Adipocyte (in vitro differentiated cells): ENCODE results near the gene CSAG2.
"Not testable (repeated sequence)": the region's sequence is repeated elsewhere in the genome, so short reads cannot be mapped to it uniquely, and the experiment has no call there.

Source experiments
- DNase-seq: peaks from one replicate; pipeline ENCODE4 v3.0.0-alpha.2; 2015; ENCODE audit warnings: low read depth
- H3K27me3 ChIP-seq: replicated peaks from 2 replicates; pipeline ENCODE4 v1.7.0; 2013; ENCODE audit warnings: mild to moderate bottlenecking, low read length, moderate library complexity; ENCODE audit not compliant: control insufficient read depth, insufficient read depth
- H3K36me3 ChIP-seq: 2 replicates; pipeline ENCODE4 v1.7.0; 2013; ENCODE audit warnings: low read length, mild to moderate bottlenecking, moderate library complexity; ENCODE audit not compliant: control insufficient read depth, insufficient read depth, severe bottlenecking
- H3K4me1 ChIP-seq: 2 replicates; pipeline ENCODE4 v1.7.0; 2013; ENCODE audit warnings: mild to moderate bottlenecking, low read length, moderate library complexity; ENCODE audit not compliant: control insufficient read depth, insufficient read depth
- H3K4me3 ChIP-seq: 2 replicates; pipeline ENCODE4 v1.7.0; 2013; ENCODE audit warnings: mild to moderate bottlenecking, low read length, moderate library complexity
- H3K9ac ChIP-seq: 2 replicates; pipeline ENCODE4 v1.7.0; 2013; ENCODE audit warnings: mild to moderate bottlenecking, low read length, moderate library complexity
- H3K9me3 ChIP-seq: 2 replicates; pipeline ENCODE4 v1.7.0; 2013; ENCODE audit warnings: mild to moderate bottlenecking, low read length, moderate library complexity; ENCODE audit not compliant: control insufficient read depth

Gene CSAG2

DNA sequence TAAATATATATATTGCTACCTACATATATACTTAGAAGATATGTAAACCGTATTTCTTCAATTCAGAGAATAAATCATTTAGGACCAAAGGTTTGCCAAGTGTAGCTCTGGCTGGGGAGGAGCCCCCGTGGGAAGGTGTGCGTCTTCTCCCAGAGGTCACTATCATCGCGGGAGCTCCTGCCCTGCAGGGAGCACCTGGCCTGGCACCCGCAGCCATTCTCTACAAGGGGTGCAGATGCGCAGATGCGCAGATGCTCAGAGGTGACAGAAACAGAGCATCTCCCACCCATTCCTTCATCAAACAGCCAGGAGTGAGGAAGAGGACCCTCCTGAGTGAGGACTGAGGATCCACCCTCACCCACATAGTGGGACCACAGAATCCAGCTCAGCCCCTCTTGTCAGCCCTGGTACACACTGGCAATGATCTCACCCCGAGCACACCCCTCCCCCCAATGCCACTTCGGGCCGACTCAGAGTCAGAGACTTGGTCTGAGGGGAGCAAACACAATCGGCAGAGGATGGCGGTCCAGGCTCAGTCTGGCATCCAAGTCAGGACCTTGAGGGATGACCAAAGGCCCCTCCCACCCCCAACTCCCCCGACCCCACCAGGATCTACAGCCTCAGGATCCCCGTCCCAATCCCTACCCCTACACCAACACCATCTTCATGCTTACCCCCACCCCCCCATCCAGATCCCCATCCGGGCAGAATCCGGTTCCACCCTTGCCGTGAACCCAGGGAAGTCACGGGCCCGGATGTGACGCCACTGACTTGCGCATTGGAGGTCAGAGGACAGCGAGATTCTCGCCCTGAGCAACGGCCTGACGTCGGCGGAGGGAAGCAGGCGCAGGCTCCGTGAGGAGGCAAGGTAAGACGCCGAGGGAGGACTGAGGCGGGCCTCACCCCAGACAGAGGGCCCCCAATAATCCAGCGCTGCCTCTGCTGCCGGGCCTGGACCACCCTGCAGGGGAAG is 5.0 kb upstream of the CSAG2 start, which contains the start of gene MAGEA2B:
MAGEA2B (plus strand) TSS at position 814 of the 973 bp plus-strand sequence. CDS start 2,479 bp downstream, outside the sequence.
- H3K27me3 ChIP-seq, H3K9me3 ChIP-seq, H3K9ac ChIP-seq, H3K4me1 ChIP-seq, DNase-seq, H3K36me3 ChIP-seq, H3K4me3 ChIP-seq: not testable (repeated sequence)

DNA sequence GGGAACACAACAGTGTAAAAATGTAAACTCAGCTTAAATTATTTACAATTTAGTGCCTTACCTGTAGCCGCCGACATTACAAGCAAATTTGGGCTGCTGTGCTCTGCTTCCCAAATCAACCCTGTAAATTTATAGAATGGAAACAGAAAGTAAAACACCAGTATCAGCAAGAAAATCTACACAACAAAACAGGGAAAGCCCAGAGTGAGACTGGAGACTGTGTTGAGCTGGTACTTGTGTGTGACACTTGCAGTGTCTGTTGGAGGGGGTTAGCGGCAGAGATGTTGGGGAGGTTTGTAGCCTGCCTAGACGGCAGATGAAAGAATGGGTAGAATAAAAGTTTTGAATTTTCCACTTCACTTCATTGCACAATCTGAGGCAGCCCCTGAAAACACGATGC is 4.1 kb upstream of the CSAG2 start:
- not testable (repeated sequence) for H3K4me1 ChIP-seq, H3K9ac ChIP-seq, H3K36me3 ChIP-seq, H3K9me3 ChIP-seq, H3K27me3 ChIP-seq, H3K4me3 ChIP-seq, DNase-seq

DNA sequence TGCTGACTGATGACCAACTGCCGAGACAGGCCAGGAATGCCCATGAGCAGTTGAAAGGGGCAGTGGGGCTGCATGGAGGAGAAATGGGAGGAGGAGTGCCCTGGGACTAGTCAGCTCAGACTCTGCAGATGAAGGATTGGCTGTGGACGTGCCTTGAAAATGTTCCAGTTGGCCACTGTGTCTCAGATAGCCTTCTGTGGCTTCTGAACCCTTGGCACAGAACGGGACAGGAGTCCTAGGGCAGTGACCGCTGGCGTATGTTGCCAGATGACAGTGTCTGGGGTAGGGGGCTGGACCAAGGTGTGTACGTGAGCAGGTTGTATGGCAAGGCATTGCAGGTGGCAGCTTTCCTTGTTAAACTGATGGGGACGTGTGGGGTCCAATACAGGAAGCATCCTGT is 2.6 kb downstream of the CSAG2 start:
- H3K4me1 ChIP-seq, H3K9ac ChIP-seq, H3K27me3 ChIP-seq, H3K4me3 ChIP-seq, H3K9me3 ChIP-seq, H3K36me3 ChIP-seq, DNase-seq: not testable (repeated sequence)

DNA sequence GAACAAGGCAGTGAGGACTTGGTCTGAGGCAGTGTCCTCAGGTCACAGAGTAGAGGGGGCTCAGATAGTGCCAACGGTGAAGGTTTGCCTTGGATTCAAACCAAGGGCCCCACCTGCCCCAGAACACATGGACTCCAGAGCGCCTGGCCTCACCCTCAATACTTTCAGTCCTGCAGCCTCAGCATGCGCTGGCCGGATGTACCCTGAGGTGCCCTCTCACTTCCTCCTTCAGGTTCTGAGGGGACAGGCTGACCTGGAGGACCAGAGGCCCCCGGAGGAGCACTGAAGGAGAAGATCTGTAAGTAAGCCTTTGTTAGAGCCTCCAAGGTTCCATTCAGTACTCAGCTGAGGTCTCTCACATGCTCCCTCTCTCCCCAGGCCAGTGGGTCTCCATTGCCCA is 8.7 kb downstream of the CSAG2 start:
- not testable (repeated sequence) for H3K9me3 ChIP-seq, H3K9ac ChIP-seq, H3K4me1 ChIP-seq, H3K4me3 ChIP-seq, H3K27me3 ChIP-seq, H3K36me3 ChIP-seq, DNase-seq

DNA sequence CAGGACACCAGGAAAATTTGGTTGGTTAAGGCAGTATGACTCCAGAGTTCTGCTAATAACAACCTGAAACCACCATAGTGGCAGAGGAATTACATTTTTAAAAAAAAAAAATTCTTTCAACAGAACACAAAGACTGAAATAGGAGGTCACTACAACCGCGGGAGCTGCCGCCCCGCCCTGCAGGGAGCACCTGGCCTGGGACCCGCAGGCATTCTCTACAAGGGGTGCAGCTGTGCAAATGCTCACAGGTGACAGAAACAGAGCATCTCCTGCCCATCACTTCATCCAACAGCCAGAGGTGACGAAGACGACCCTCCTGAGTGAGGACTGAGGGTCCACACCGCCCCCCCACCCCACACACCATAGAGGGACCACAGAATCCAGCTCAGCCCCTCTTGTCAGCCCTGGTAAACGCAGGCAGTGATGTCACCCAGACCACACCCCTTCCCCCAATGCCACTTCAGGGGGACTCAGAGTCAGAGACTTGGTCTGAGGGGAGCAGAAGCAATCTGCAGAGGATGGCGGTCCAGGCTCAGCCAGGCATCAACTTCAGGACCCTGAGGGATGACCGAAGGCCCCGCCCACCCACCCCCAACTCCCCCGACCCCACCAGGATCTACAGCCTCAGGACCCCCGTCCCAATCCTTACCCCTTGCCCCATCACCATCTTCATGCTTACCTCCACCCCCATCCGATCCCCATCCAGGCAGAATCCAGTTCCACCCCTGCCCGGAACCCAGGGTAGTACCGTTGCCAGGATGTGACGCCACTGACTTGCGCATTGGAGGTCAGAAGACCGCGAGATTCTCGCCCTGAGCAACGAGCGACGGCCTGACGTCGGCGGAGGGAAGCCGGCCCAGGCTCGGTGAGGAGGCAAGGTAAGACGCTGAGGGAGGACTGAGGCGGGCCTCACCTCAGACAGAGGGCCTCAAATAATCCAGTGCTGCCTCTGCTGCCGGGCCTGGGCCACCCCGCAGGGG is 10.8 kb downstream of the CSAG2 start, which contains the start of gene MAGEA3:
MAGEA3 (plus strand) TSS at position 843 of the 980 bp plus-strand sequence. CDS start 2,039 bp downstream, outside the sequence.
- H3K27me3 ChIP-seq, DNase-seq, H3K4me1 ChIP-seq, H3K9me3 ChIP-seq, H3K4me3 ChIP-seq, H3K36me3 ChIP-seq, H3K9ac ChIP-seq: not testable (repeated sequence)

DNA sequence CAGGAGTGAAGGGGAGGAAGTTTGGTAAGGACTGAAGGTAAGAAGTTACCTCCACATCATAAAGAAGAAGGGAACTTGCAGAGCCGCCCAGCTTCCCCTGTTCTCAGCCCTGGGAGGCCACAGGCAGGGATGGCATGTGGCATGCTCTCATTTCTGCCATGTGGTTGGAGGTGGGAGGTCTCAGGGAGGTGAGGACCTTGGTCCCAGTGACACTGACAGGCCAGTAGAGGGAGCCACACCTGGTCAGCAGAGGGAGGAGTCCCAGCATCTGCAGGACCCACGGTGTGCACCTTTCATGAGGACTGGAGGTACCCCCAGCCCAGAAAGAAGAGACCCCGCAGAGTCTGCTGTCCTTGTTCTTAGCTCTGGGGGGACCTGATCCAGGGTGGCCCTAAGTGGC is 28.1 kb downstream of the CSAG2 start:
- not testable (repeated sequence) for H3K4me1 ChIP-seq, DNase-seq, H3K36me3 ChIP-seq, H3K27me3 ChIP-seq, H3K4me3 ChIP-seq, H3K9ac ChIP-seq, H3K9me3 ChIP-seq

DNA sequence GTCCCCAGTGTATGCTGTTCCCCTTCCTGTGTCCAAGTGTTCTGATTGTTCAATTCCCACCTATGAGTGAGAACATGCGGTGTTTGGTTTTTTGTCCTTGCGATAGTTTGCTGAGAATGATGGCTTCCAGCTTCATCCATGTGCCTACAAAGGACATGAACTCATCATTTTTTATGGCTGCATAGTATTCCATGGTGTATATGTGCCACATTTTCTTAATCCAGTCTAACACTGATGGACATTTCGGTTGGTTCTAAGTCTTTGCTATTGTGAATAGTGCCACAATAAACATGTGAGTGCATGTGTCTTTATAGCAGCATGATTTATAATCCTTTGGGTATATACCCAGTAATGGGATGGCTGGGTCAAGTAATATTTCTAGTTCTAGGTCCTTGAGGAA is 34.4 kb downstream of the CSAG2 start:
- not testable (repeated sequence) for DNase-seq, H3K4me1 ChIP-seq, H3K4me3 ChIP-seq, H3K9ac ChIP-seq, H3K9me3 ChIP-seq, H3K27me3 ChIP-seq, H3K36me3 ChIP-seq

DNA sequence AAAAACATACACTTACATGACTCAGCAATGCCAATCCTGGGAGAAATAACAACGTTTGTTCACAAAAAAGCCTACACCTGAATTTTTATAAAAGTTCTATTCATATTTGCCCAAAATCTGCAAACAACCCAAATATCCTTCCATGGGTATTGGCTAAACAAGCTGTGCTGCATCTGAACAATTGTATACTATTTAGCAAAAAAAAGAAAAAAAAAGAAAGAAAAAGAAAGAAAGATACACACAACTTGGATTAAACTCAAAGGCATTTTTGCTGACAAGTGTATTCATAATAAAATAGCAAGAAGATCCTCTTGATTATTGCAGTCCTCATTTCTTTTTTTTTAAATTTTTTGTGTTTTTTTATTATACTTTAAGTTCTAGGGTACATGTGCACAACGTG is 34.9 kb downstream of the CSAG2 start:
- Histone ChIP-seq H3K9me3 (no peaks in the 10 kb centered on the region), H3K27me3 (peaks cover under 1% of the 10 kb centered on the region), H3K36me3 (no peaks in the 10 kb centered on the region), H3K9ac (no peak overlapping the region), H3K4me1 (no peaks in the 10 kb centered on the region), H3K4me3 (no peak overlapping the region)
- DNase-seq = no peak

DNA sequence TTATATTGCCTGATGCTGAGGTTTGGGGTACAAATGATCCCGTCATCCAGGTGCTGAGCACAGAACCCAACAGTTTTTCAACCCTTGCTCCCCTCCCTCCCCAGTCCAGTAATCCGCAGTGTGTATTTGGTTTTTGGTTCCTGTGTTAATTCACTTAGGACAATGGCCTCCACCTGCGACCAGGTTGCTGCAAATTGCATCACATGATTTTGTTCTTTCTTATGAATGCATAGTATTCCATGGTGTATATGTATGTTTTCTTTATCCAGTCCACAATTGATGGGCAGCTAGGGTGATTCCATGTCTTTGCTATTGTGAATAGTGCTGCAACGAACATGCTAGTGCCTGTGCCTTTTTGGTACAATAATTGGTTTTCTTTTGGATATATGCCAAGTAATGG is 46.0 kb downstream of the CSAG2 start:
- DNase-seq = no peak
- H3K27me3 ChIP-seq = peaks cover 24% of the 10 kb centered on the region
- no peak overlapping the region for H3K9ac ChIP-seq
- H3K36me3 ChIP-seq = no peaks in the 10 kb centered on the region
- no peaks in the 10 kb centered on the region for H3K4me1 ChIP-seq
- H3K9me3 ChIP-seq = peaks cover 22% of the 10 kb centered on the region
- H3K4me3 ChIP-seq = no peak overlapping the region

DNA sequence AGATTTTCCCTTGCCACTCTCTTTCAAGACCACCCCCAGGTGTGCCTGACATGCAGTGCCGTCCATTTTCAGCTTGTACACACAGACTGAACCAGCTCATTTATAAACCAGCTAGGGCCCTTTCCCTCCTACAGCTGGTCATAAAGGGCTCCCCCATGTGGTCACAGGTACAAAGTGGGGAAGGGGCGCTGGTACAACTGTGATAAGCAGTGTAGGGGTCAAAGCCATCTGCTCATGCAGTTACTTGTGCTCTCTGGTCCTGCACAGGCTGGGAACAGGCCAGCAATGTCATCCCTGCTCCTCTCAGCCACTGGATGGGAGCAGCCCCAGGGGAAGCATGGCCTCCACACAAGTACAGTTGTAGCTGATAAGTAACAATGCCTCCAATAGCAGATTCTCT is 50.8 kb downstream of the CSAG2 start:
- H3K36me3 ChIP-seq = no peaks in the 10 kb centered on the region
- H3K9ac ChIP-seq = no peak overlapping the region
- H3K4me3 ChIP-seq = no peak overlapping the region
- no peak for DNase-seq
- peaks cover 13% of the 10 kb centered on the region for H3K9me3 ChIP-seq
- H3K4me1 ChIP-seq = no peaks in the 10 kb centered on the region
- H3K27me3 ChIP-seq = peaks cover 40% of the 10 kb centered on the region
